Colonic mucosa (tissue), 4 donors: ENCODE measurements around the gene METTL15. TPM values are rescaled to one million over a fixed set of nuclear protein-coding genes. Genes with fewer than 3 reads are reported as not detected.

Experiments used
- DNase-seq: peaks from one replicate; pipeline ENCODE4 v3.0.0-alpha.2; 2020
- H3K27ac ChIP-seq: fragments of 200-600 bp; one replicate; pipeline ENCODE4 v1.8.0; 2021
- H3K27me3 ChIP-seq: fragments of 200-600 bp; one replicate; pipeline ENCODE4 v1.8.0; 2021
- H3K36me3 ChIP-seq: fragments of 200-600 bp; one replicate; pipeline ENCODE4 v1.8.0; 2021
- H3K4me1 ChIP-seq: fragments of 200-600 bp; one replicate; pipeline ENCODE4 v1.8.0; 2021; ENCODE audit warnings: mild to moderate bottlenecking
- H3K4me3 ChIP-seq: fragments of 200-600 bp; one replicate; pipeline ENCODE4 v1.8.0; 2021
- H3K9ac ChIP-seq, 2 donors: one replicate each; pipeline ENCODE4 v1.7.0; 2013; ENCODE audit warnings: control low read depth in 2 of 2, low read depth in 2 of 2, low read length in 2 of 2
- H3K9me3 ChIP-seq: fragments of 200-600 bp; one replicate; pipeline ENCODE4 v1.8.0; 2021
- intact Hi-C: fragments of 100-400 bp; cut with DNase I; formaldehyde crosslinking; loops from one replicate; pipeline ENCODE4 v1.14.1; 2022
- total RNA-seq, 2 donors: library from RNA; stranded (reverse); fragmentation: NEBNext Ultra II Directional in 1 of 2; extraction: Animal tissue kit (Norgen Biotek cat#: 25700) in 1 of 2; gene quantifications; one replicate each; pipeline ENCODE4 v1.2.1, GENCODE V29; 2021
- TF ChIP-seq, protein P1 (sequence below): fragments of 200-600 bp; IDR thresholded peaks from one replicate; pipeline ENCODE4 v1.8.0; 2022; ENCODE audit warnings: antibody characterized with exemption, mild to moderate bottlenecking
- donor health status: healthy.
- donor health status: DM: no; HTN: no; CAD: no.
- donor health status: DM: no; HTN: no; CAD: no.

Gene METTL15
- total RNA-seq, 2 donors from 2014 or later = 16.5 to 22.1 TPM

DNA sequence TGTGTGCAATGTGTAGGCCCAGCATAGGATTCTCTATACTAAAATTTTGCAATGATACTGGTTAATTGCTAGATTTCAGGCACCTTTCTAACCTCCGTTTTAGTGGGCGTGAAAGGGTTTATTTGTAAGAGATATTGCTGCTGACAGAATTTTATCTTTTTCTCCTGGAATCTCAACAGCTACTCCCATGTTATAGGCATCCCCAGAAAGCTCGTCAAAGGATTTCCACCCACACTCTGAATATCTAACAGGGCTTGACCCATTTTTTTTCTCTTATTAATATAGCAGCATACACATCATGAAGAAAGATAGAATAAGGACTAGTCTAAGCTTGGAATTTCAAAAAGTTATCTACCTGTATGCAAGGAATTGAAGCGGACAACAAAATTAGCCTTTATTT is 124.5 kb downstream of the METTL15 start:
- Histone ChIP-seq H3K36me3 (no peaks in the 10 kb centered on the region), H3K27me3 (no peaks in the 10 kb centered on the region), H3K9ac (no peak overlapping the region), H3K4me1 (no peaks in the 10 kb centered on the region), H3K4me3 (no peak overlapping the region), H3K9me3 (no peaks in the 10 kb centered on the region), H3K27ac (no peak overlapping the region)
- intact Hi-C loops = no loop called here
- no peak for DNase-seq
- TF ChIP-seq, protein P1, sequence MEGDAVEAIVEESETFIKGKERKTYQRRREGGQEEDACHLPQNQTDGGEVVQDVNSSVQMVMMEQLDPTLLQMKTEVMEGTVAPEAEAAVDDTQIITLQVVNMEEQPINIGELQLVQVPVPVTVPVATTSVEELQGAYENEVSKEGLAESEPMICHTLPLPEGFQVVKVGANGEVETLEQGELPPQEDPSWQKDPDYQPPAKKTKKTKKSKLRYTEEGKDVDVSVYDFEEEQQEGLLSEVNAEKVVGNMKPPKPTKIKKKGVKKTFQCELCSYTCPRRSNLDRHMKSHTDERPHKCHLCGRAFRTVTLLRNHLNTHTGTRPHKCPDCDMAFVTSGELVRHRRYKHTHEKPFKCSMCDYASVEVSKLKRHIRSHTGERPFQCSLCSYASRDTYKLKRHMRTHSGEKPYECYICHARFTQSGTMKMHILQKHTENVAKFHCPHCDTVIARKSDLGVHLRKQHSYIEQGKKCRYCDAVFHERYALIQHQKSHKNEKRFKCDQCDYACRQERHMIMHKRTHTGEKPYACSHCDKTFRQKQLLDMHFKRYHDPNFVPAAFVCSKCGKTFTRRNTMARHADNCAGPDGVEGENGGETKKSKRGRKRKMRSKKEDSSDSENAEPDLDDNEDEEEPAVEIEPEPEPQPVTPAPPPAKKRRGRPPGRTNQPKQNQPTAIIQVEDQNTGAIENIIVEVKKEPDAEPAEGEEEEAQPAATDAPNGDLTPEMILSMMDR = no peak

DNA sequence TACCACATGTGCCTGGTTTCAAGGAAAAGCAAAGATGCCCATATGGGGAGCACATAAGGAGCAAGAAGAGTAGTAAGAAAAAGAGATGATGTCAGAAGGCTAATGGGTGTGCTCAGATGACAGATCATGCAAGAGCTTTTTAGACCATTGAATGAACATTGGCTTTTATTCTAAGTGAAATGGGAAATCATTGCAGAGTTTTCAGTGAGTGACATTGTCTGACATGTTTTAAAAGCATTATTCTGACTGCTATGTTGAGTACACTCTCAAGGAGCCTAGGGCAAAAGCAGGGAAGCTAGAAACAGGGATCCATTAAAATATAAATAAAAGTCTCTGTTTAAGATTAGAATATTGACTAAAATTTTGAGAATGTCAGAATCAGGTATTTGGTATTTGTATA is 133.6 kb downstream of the METTL15 start:
- intact Hi-C loops = no loop called here
- Histone ChIP-seq H3K27ac (no peak overlapping the region), H3K4me3 (no peak overlapping the region), H3K27me3 (no peaks in the 10 kb centered on the region), H3K4me1 (no peaks in the 10 kb centered on the region), H3K9ac (no peak overlapping the region), H3K36me3 (no peaks in the 10 kb centered on the region), H3K9me3 (no peaks in the 10 kb centered on the region)
- no peak for DNase-seq
- TF ChIP-seq, protein P1 = no peak

DNA sequence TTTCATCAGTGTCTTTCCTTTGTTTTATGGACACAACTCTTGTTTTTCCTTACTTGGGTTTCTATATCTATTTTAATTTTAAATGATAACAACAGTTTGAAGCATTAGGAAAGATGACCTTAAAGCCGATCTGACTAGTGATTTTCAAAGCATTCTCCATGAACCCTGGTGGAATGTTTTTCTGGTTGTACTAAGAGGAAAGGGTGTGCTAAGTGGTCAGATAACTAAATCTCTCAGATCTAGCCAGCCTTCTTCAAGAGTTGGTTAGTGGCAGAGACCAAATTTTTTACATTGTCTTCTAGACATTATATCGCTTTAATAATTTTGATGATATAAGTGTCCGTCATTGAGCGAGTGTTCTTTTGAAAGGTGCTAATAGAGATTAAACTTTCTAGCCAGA is 134.4 kb downstream of the METTL15 start:
- intact Hi-C loops = no loop called here
- TF ChIP-seq, protein P1 = no peak

DNA sequence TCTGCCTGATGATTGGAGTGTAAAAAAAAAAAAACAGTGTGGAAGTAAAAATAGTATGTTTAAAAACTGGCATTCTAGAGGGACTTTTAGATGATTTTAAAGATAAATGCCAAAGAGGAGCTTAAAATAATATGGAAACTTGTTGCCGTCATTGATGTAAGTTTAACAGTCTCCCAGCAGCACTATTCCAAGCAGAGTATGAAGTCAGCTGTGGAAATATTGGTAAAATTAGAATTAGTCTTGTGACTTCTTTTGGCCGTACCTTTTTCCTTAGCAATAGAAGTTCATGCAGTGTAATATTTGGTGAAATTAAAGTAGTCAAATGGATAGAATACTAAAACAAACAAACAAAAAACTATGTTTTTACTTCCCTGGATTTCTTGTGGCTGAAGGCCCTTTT is 134.9 kb downstream of the METTL15 start:
- Histone ChIP-seq H3K27me3 (no peaks in the 10 kb centered on the region), H3K4me1 (no peaks in the 10 kb centered on the region), H3K9ac (no peak overlapping the region), H3K9me3 (no peaks in the 10 kb centered on the region), H3K4me3 (no peak overlapping the region), H3K27ac (no peak overlapping the region), H3K36me3 (no peaks in the 10 kb centered on the region)
- intact Hi-C loops = no loop called here
- TF ChIP-seq, protein P1 = no peak
- DNase-seq = no peak

More for the DNA sequence above, 134.4 kb downstream of the METTL15 start:
- DNase-seq = no peak
- no peak overlapping the region for H3K9ac ChIP-seq
- no peaks in the 10 kb centered on the region for H3K4me1 ChIP-seq
- H3K4me3 ChIP-seq = no peak overlapping the region
- H3K9me3 ChIP-seq = no peaks in the 10 kb centered on the region
- H3K27ac ChIP-seq = no peak overlapping the region
- H3K36me3 ChIP-seq = no peaks in the 10 kb centered on the region
- H3K27me3 ChIP-seq = no peaks in the 10 kb centered on the region

DNA sequence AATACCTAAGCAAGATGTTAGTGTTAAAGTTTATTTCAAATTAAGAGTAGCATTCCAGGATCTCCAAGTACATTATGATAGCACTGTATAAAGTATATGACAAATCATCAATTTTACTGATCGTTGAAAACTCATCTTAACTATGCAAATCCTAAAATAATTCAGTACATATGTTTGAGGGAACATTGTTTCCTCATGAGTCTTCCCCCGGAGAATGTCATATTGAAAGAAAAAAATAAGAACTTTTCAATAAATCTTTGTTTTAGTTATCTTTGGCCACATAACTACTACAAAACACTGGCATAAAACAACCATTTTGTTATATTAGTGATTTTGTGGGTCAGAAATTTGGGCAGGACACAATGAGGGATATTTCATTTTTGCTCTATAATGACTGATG is 135.4 kb downstream of the METTL15 start:
- H3K9ac ChIP-seq = no peak overlapping the region
- no peaks in the 10 kb centered on the region for H3K4me1 ChIP-seq
- DNase-seq = no peak
- H3K9me3 ChIP-seq = no peaks in the 10 kb centered on the region
- no peaks in the 10 kb centered on the region for H3K27me3 ChIP-seq
- H3K4me3 ChIP-seq = no peak overlapping the region
- H3K36me3 ChIP-seq = no peaks in the 10 kb centered on the region
- intact Hi-C loops = no loop called here
- TF ChIP-seq, protein P1 = no peak
- H3K27ac ChIP-seq = no peak overlapping the region

DNA sequence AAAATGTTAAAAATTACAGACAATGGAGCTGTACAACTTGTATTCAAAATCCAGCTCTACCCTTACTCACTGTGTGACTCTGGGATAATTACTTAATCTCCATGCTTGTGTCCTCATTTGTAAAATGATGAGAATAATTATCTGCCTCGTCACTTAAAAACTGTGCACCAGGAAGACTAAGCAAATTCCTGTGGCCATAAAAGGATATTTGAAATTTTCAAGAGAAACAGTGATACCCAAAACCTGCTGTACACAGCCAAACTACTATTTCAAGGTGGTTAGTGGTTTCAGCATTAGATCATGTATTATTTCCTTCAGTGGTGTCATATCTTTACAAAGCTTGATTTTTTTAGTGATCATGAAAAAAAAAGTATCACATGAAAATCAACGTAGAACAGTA is 136.9 kb downstream of the METTL15 start:
- Histone ChIP-seq H3K27me3 (no peaks in the 10 kb centered on the region), H3K27ac (no peak overlapping the region), H3K4me1 (no peaks in the 10 kb centered on the region), H3K4me3 (no peak overlapping the region), H3K36me3 (no peaks in the 10 kb centered on the region), H3K9me3 (no peaks in the 10 kb centered on the region), H3K9ac (no peak overlapping the region)
- TF ChIP-seq, protein P1 = no peak
- no peak for DNase-seq
- intact Hi-C loops = no loop called here
